GM21723 (cell line): ENCODE results near the gene TENT5C.
A peak's percentile ranks its signal among the peaks of the same experiment; 100 is the strongest.

Experiments used
- ATAC-seq: cut with Tn5 transposase; IDR thresholded peaks from one replicate; pipeline ENCODE4 v1.9.1; 2021; ENCODE audit warnings: mild to moderate bottlenecking, moderate library complexity; ENCODE audit not compliant: unreplicated experiment

TENT5C gene

GRCh38 chr1:117673405-117673804 is 67.6 kb downstream of the TENT5C start:
- no peak for ATAC-seq

- ATAC-seq = peak; percentile 64
These were observed 68.9 kb downstream of the TENT5C start for GRCh38 chr1:117674521-117675400.

GRCh38 chr1:117675907-117676430 is 70.1 kb downstream of the TENT5C start:
- ATAC-seq = no peak

GRCh38 chr1:117676615-117677130 is 70.8 kb downstream of the TENT5C start:
- no peak for ATAC-seq
